C4-2B (cell line): ENCODE data around the gene LRRC75A.

Experiments
- CTCF ChIP-seq: fragments of 450-650 bp; conservative IDR thresholded peaks from 2 replicates; pipeline ENCODE4 v1.5.1; 2017; ENCODE audit warnings: mild to moderate bottlenecking
- ZFX ChIP-seq: fragments of 450-650 bp; IDR thresholded peaks from 2 replicates; pipeline ENCODE4 v1.6.1; 2017

GRCh38 chr17:16488968-16489337 is 3.0 kb downstream of the LRRC75A start:
- TF ChIP-seq CTCF, result no peak
- no peak for TF ChIP-seq ZFX
